ENCODE measurements around the gene KY. TPM values are rescaled to one million over a fixed set of nuclear protein-coding genes. Genes with fewer than 3 reads are reported as not detected.

KY gene
- total RNA-seq, 4 donors from 2014 or later = 0.88 TPM; not detected in 3

DNA sequence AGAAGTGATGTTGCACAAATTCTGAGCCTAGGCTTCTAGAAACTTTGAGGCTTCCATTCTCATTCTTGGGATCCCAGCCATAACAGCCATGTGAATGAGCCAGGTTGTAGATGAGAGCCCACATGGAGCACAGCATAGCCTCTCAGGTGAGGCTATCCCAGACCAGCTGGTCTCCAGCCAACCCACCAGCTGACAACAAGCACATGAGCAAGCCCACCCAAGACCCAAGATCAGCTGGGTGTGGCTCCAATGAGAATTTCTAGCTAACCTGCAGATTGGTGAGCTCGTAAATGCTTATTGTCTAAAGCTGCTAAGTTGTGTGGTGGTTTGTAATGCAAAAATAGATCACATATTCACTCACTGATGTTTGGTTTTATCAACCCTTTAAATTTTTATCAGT lies 14.4 kb downstream of the KY start:
- H3K27me3 ChIP-seq = no peaks in the 10 kb centered on the region
- no peaks in the 10 kb centered on the region for H3K9me3 ChIP-seq
- no peak overlapping the region for H3K4me3 ChIP-seq
- no peaks in the 10 kb centered on the region for H3K36me3 ChIP-seq
- TF ChIP-seq, protein P1, sequence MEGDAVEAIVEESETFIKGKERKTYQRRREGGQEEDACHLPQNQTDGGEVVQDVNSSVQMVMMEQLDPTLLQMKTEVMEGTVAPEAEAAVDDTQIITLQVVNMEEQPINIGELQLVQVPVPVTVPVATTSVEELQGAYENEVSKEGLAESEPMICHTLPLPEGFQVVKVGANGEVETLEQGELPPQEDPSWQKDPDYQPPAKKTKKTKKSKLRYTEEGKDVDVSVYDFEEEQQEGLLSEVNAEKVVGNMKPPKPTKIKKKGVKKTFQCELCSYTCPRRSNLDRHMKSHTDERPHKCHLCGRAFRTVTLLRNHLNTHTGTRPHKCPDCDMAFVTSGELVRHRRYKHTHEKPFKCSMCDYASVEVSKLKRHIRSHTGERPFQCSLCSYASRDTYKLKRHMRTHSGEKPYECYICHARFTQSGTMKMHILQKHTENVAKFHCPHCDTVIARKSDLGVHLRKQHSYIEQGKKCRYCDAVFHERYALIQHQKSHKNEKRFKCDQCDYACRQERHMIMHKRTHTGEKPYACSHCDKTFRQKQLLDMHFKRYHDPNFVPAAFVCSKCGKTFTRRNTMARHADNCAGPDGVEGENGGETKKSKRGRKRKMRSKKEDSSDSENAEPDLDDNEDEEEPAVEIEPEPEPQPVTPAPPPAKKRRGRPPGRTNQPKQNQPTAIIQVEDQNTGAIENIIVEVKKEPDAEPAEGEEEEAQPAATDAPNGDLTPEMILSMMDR (IDR thresholded peaks at IDR 0.05) = no peak
- TF ChIP-seq POLR2A (IDR thresholded peaks at IDR 0.05) = no peak
- no peak for DNase-seq
- no peaks in the 10 kb centered on the region for H3K4me1 ChIP-seq
- no peak overlapping the region for H3K27ac ChIP-seq

DNA sequence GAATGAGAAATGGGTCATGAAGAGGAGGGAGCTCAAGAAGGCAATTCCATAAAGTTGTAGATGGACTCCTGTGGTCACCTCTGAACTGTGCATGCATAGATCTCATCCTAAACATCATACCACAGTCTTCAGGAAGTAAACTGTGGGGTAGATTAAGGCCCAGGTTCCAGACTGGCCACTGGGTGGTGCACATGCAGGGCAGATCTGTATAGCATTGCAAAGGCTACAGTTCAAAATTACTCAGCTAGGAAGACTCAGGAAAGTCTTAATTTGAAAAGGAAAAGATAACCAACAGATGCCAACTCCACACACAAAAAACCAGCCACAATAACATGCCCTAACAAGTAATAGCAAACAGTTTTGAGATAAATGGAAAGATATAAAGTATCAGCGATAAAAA lies 20.3 kb downstream of the KY start:
- no peak for TF ChIP-seq POLR2A (IDR thresholded peaks at IDR 0.05)
- TF ChIP-seq, protein P1 (IDR thresholded peaks at IDR 0.05) = no peak
- peaks cover 0 to 3% (median 0%) of the 10 kb centered on the region in 4 donors for H3K9me3 ChIP-seq
- no peak overlapping the region for H3K4me3 ChIP-seq
- no peaks in the 10 kb centered on the region for H3K4me1 ChIP-seq
- H3K36me3 ChIP-seq = no peaks in the 10 kb centered on the region
- peak in 1 of 3 donors; percentile 19 for DNase-seq
- H3K27ac ChIP-seq = no peak overlapping the region
- H3K27me3 ChIP-seq = no peaks in the 10 kb centered on the region

DNA sequence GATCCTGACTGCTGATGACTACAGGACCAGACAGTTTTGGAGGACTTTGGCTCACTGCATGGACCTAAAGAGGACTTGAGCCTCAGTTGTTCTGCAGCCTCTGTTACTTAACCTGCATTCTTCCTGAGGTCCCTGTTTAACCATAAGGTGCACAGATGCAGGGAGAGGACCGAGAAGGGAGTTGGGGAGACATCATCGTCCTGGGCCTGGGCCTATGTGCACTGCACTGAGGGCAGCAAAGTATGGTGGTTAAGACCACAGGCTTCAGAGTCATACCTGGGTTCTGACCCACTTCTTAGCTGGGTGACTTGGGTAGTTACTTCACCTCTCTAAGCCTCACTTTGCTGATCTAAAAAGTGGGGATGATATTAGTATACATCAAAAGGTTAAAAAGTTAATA lies 21.9 kb downstream of the KY start:
- H3K36me3 ChIP-seq = no peaks in the 10 kb centered on the region
- H3K4me3 ChIP-seq = no peak overlapping the region
- no peaks in the 10 kb centered on the region for H3K27me3 ChIP-seq
- DNase-seq = no peak
- TF ChIP-seq, protein P1 (IDR thresholded peaks at IDR 0.05) = no peak
- no peak for TF ChIP-seq POLR2A (IDR thresholded peaks at IDR 0.05)
- no peak overlapping the region for H3K27ac ChIP-seq
- peaks cover 0 to 3% (median 0%) of the 10 kb centered on the region in 4 donors for H3K9me3 ChIP-seq
- no peaks in the 10 kb centered on the region for H3K4me1 ChIP-seq

DNA sequence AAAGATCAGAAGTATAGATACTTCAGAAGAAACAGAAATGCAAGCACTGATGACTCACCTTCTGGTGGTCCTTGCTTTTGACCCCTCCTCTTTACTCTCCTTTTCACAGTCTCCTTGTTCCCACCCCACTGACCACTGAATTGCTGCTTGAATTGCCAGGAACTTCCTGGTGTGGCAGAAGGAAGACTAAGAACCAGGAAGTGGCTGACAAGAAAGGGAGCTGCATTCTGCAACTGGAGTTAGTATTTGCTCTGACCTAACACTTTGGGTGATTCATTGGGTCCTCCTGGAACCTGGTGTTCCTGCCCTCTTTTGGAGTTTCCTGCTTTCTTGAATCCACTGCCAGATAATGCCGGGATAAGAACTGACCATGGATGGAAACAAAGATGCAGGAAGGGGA lies 23.0 kb downstream of the KY start:
- Histone ChIP-seq H3K27me3 (no peaks in the 10 kb centered on the region), H3K9me3 (peaks cover 0 to 3% (median 0%) of the 10 kb centered on the region in 4 donors), H3K36me3 (no peaks in the 10 kb centered on the region), H3K27ac (no peak overlapping the region), H3K4me1 (no peaks in the 10 kb centered on the region), H3K4me3 (no peak overlapping the region)
- TF ChIP-seq, protein P1 (IDR thresholded peaks at IDR 0.05) = no peak
- no peak for TF ChIP-seq POLR2A (IDR thresholded peaks at IDR 0.05)
- DNase-seq = peak in 1 of 3 donors; percentile 40

DNA sequence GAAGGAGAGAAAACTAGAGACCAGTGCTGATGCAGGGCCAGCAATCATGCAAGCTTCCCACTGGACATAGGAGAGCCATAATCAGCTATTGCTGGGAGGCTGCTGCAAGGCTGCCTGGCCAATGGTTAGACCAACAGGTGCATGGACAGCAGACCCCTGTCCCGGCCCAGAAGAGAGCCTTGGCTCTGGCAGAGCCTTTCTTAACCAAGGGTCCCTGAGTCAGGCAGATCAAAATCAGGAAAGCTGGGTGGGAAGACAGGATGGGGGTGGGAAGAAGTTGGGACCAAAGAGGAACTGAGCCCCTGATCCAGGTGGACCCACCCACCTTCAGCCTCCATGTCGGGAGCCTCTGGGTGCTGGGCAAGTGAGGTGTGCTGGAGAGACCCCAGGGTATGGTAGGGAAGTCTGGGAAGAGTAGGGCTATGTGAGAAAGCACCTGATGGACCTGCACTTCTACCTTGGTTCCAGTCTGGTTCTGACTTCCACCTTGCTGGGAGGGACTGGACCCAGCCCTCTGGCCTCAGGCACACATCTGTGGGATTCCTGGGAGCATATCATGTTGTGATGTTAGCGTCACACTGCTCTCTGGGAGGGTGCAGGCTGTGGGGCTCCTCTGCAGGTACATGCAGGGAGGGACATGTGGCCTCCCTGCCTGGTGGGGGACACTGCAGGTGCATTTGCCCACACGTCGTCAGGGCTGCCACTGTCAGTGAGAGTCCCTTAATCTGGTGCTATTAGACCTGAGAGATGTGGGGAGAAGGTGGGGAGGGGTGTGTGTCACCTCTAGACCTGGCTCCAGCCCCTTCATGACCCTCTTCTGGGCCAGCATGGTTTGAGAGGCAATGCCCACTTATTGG lies 24.7 kb downstream of the KY start:
- TF ChIP-seq, protein P1 (IDR thresholded peaks at IDR 0.05) = no peak
- no peak for TF ChIP-seq POLR2A (IDR thresholded peaks at IDR 0.05)
- H3K9me3 ChIP-seq = peaks cover 0 to 3% (median 0%) of the 10 kb centered on the region in 4 donors
- H3K4me3 ChIP-seq = no peak overlapping the region
- H3K27ac ChIP-seq = no peak overlapping the region
- no peaks in the 10 kb centered on the region for H3K36me3 ChIP-seq
- peak in 1 of 3 donors; percentile 38 for DNase-seq
- H3K27me3 ChIP-seq = no peaks in the 10 kb centered on the region
- H3K4me1 ChIP-seq = no peaks in the 10 kb centered on the region
